Neural cell (in vitro differentiated cells): ENCODE data around the gene LYPD3.

Experiments
- EP300 ChIP-seq: fragments of 450-650 bp; conservative IDR thresholded peaks from 2 replicates; pipeline ENCODE4 v1.6.1; 2014; ENCODE audit warnings: antibody characterized with exemption, mild to moderate bottlenecking, moderate library complexity; ENCODE audit not compliant: poor library complexity, severe bottlenecking
- EZH2 ChIP-seq: fragments of 200-600, 300-800 bp; shearing (Covaris generic), sonication (generic); IDR thresholded peaks from 2 replicates; pipeline ENCODE4 v1.6.1; 2014; ENCODE audit warnings: antibody characterized with exemption, low read length, borderline replicate concordance, mild to moderate bottlenecking; ENCODE audit not compliant: insufficient read depth, poor library complexity, severe bottlenecking
- MXI1 ChIP-seq: fragments of 450-650 bp; conservative IDR thresholded peaks from 2 replicates; pipeline ENCODE4 v1.6.1; 2014; ENCODE audit warnings: antibody characterized with exemption, mild to moderate bottlenecking; ENCODE audit not compliant: poor library complexity, severe bottlenecking
- POLR2AphosphoS5 ChIP-seq: IDR thresholded peaks from 2 replicates; pipeline ENCODE4 v1.6.1; 2012
- RAD21 ChIP-seq: fragments of 450-650 bp; conservative IDR thresholded peaks from 2 replicates; pipeline ENCODE4 v1.6.1; 2014; ENCODE audit warnings: antibody characterized with exemption, mild to moderate bottlenecking, moderate library complexity
- TAF1 ChIP-seq: IDR thresholded peaks from 2 replicates; pipeline ENCODE4 v1.6.1; 2012; ENCODE audit warnings: low read depth
- TF ChIP-seq, protein P1 (sequence below): fragments of 450-650 bp; IDR thresholded peaks from 2 replicates; pipeline ENCODE4 v1.5.1; 2014; ENCODE audit warnings: antibody characterized with exemption, mild to moderate bottlenecking, moderate library complexity; ENCODE audit not compliant: poor library complexity, severe bottlenecking

DNA sequence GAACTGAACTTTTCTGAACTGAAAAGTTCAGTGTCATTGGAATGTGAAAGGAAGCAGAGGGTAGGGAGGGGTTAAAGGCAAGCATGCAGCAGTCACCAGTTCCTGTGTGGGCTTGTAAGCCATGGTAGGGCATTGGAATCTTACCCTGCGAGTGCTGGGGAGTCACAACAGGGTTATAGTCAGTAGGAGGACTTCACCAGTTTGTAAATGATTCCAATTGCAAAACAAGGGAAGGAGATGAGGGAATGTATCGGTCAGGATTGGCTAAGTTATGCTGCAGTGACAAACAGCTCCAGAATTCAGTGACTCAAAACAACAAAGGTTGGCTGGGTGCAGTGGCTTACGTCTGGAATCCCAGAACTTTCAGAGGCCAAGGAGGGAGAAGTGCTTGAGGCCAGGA, 12.8 kb downstream of the LYPD3 start:
- TF ChIP-seq, protein P1, sequence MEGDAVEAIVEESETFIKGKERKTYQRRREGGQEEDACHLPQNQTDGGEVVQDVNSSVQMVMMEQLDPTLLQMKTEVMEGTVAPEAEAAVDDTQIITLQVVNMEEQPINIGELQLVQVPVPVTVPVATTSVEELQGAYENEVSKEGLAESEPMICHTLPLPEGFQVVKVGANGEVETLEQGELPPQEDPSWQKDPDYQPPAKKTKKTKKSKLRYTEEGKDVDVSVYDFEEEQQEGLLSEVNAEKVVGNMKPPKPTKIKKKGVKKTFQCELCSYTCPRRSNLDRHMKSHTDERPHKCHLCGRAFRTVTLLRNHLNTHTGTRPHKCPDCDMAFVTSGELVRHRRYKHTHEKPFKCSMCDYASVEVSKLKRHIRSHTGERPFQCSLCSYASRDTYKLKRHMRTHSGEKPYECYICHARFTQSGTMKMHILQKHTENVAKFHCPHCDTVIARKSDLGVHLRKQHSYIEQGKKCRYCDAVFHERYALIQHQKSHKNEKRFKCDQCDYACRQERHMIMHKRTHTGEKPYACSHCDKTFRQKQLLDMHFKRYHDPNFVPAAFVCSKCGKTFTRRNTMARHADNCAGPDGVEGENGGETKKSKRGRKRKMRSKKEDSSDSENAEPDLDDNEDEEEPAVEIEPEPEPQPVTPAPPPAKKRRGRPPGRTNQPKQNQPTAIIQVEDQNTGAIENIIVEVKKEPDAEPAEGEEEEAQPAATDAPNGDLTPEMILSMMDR = no peak
- TF ChIP-seq EP300 = no peak
- no peak for TF ChIP-seq EZH2
- no peak for TF ChIP-seq POLR2AphosphoS5
- no peak for TF ChIP-seq RAD21
- TF ChIP-seq TAF1 = no peak
- no peak for TF ChIP-seq MXI1
